ENCODE results near the gene CNTNAP2. TPM values are rescaled to one million over a fixed set of nuclear protein-coding genes. Genes with fewer than 3 reads are reported as not detected.

Gene CNTNAP2
- total RNA-seq, 4 donors from 2014 or later: not detected

DNA sequence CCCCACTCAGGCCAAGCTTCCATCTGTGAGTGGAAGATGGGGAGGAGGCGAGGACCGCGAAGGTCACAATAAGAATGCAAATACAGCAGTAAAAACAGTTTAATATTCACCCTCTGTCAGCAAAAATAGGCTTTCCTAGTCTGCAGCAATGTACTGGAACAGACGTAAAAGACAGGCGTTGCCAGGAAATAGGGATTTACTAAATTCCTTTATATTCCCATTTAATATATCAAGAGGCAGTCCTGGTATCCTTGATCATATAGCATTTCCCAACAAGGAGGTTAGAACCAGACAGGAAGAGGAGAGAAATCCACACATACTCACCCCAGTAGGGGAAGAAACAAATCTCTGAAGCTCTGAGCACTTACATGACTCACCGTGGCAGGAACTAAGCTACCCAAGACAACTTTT lies 1419.1 kb downstream of the CNTNAP2 start:
- Histone ChIP-seq H3K4me3 (no peak overlapping the region), H3K36me3 (no peaks in the 10 kb centered on the region), H3K27me3 (no peaks in the 10 kb centered on the region), H3K27ac (no peak overlapping the region), H3K9me3 (no peaks in the 10 kb centered on the region), H3K4me1 (no peaks in the 10 kb centered on the region)
- intact Hi-C loops (cut with DNase I; ENCODE audit: low total_unique reads) (no loop called here), in situ Hi-C loops (cut with MboI; ENCODE audit: low sequenced_read_pairs in 4 of 4) (no loop called here)
- no peak for TF ChIP-seq POLR2A (IDR thresholded peaks at IDR 0.05)
- TF ChIP-seq, protein P1, sequence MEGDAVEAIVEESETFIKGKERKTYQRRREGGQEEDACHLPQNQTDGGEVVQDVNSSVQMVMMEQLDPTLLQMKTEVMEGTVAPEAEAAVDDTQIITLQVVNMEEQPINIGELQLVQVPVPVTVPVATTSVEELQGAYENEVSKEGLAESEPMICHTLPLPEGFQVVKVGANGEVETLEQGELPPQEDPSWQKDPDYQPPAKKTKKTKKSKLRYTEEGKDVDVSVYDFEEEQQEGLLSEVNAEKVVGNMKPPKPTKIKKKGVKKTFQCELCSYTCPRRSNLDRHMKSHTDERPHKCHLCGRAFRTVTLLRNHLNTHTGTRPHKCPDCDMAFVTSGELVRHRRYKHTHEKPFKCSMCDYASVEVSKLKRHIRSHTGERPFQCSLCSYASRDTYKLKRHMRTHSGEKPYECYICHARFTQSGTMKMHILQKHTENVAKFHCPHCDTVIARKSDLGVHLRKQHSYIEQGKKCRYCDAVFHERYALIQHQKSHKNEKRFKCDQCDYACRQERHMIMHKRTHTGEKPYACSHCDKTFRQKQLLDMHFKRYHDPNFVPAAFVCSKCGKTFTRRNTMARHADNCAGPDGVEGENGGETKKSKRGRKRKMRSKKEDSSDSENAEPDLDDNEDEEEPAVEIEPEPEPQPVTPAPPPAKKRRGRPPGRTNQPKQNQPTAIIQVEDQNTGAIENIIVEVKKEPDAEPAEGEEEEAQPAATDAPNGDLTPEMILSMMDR (IDR thresholded peaks at IDR 0.05 in 4 of 5, conservative IDR thresholded peaks at IDR 0.05 in 1 of 5): no peak
- no peak for ATAC-seq
- DNase-seq: no peak

GRCh38 chr7:147539685-147540084 lies 1423.1 kb downstream of the CNTNAP2 start:
- in situ Hi-C loops (cut with MboI; ENCODE audit: low sequenced_read_pairs in 4 of 4): no loop called here
- intact Hi-C loops (cut with DNase I; ENCODE audit: low total_unique reads): no loop called here
- Histone ChIP-seq H3K27ac (no peak overlapping the region), H3K4me3 (no peak overlapping the region), H3K4me1 (no peaks in the 10 kb centered on the region), H3K9me3 (no peaks in the 10 kb centered on the region), H3K27me3 (no peaks in the 10 kb centered on the region), H3K36me3 (no peaks in the 10 kb centered on the region)
- DNase-seq: no peak
- TF ChIP-seq POLR2A (IDR thresholded peaks at IDR 0.05): no peak
- TF ChIP-seq, protein P1 (IDR thresholded peaks at IDR 0.05 in 4 of 5, conservative IDR thresholded peaks at IDR 0.05 in 1 of 5): no peak
- ATAC-seq: no peak

GRCh38 chr7:147540743-147541142 lies 1424.1 kb downstream of the CNTNAP2 start:
- ATAC-seq: no peak

GRCh38 chr7:147541261-147541660 lies 1424.7 kb downstream of the CNTNAP2 start:
- in situ Hi-C loops (cut with MboI; ENCODE audit: low sequenced_read_pairs in 4 of 4) (no loop called here), intact Hi-C loops (cut with DNase I; ENCODE audit: low total_unique reads) (no loop called here)
- H3K27me3 ChIP-seq: no peaks in the 10 kb centered on the region
- DNase-seq (no peak), ATAC-seq (no peak)
- no peak for TF ChIP-seq POLR2A (IDR thresholded peaks at IDR 0.05)
- TF ChIP-seq, protein P1 (IDR thresholded peaks at IDR 0.05 in 4 of 5, conservative IDR thresholded peaks at IDR 0.05 in 1 of 5): no peak
- H3K27ac ChIP-seq: no peak overlapping the region
- H3K36me3 ChIP-seq: no peaks in the 10 kb centered on the region
- no peaks in the 10 kb centered on the region for H3K4me1 ChIP-seq
- no peak overlapping the region for H3K4me3 ChIP-seq
- H3K9me3 ChIP-seq: no peaks in the 10 kb centered on the region

More at GRCh38 chr7:147540743-147541142, 1424.1 kb downstream of the CNTNAP2 start:
- H3K27ac ChIP-seq: no peak overlapping the region
- H3K9me3 ChIP-seq: no peaks in the 10 kb centered on the region
- no peak for DNase-seq
- TF ChIP-seq, protein P1 (IDR thresholded peaks at IDR 0.05 in 4 of 5, conservative IDR thresholded peaks at IDR 0.05 in 1 of 5): no peak
- no peak for TF ChIP-seq POLR2A (IDR thresholded peaks at IDR 0.05)
- no peaks in the 10 kb centered on the region for H3K36me3 ChIP-seq
- H3K4me3 ChIP-seq: no peak overlapping the region
- intact Hi-C loops (cut with DNase I; ENCODE audit: low total_unique reads): no loop called here
- in situ Hi-C loops (cut with MboI; ENCODE audit: low sequenced_read_pairs in 4 of 4): no loop called here
- no peaks in the 10 kb centered on the region for H3K4me1 ChIP-seq
- no peaks in the 10 kb centered on the region for H3K27me3 ChIP-seq

DNA sequence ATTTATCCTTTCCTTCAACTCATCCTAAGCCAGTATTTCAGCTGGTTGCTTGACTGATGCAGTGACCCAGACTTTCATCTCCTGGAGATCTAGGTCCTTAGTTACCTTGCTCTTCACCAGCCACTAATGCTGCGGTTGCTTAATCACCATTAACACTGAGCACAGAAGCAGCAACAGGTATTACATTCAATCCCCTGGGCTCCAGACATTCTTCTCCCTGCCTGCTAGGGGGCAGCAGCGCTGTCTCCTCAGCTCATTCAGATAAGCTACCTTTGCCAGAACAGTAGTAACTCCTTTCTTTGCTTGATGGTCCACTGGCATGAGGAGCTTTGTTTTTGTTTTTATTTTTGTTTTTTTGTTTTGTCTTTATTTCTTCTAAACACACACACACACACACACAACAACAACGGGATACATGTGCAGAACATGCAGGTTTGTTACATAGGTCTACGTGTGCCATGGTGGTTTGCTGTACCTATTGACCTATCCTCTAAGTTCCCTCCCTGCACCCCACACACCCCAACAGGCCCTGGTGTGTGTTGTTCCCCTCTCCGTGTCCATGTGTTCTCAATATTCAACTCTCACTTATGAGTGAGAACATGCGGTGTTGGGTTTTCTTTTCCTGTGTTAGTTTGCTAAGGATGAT lies 1430.8 kb downstream of the CNTNAP2 start:
- ATAC-seq (no peak), DNase-seq (no peak)
- intact Hi-C loops (cut with DNase I; ENCODE audit: low total_unique reads): no loop called here
- Histone ChIP-seq H3K9me3 (no peaks in the 10 kb centered on the region), H3K4me3 (no peak overlapping the region), H3K27ac (no peak overlapping the region), H3K27me3 (no peaks in the 10 kb centered on the region), H3K4me1 (no peaks in the 10 kb centered on the region), H3K36me3 (no peaks in the 10 kb centered on the region)
- in situ Hi-C loops (cut with MboI; ENCODE audit: low sequenced_read_pairs in 4 of 4): no loop called here
- TF ChIP-seq POLR2A (IDR thresholded peaks at IDR 0.05): no peak
- TF ChIP-seq, protein P1 (IDR thresholded peaks at IDR 0.05 in 4 of 5, conservative IDR thresholded peaks at IDR 0.05 in 1 of 5): no peak

Measured in gastrocnemius medialis (tissue), 4 donors.